HEK293 (cell line): ENCODE measurements around the gene PDE11A.

Experiments used
- CTCF ChIA-PET: fragments of 350-600 bp; formaldehyde crosslinking; extraction: SDS; loops from one replicate; lab custom pipeline; 2021; ENCODE audit warnings: antibody characterized with exemption; lab: Yijun Ruan, JAX
- POLR2A ChIA-PET: fragments of 300-600 bp; formaldehyde crosslinking; extraction: SDS; loops from one replicate; lab custom pipeline; 2020; ENCODE audit warnings: antibody characterized with exemption, inconsistent platforms; lab: Yijun Ruan, JAX
- H3K27ac ChIP-seq: fragments of 200-500 bp; sonication (Bioruptor generic); 2 replicates; pipeline ENCODE4 v1.5.1; 2014; ENCODE audit warnings: low read depth, low read length, control low read depth, inconsistent platforms; ENCODE audit errors: extremely low read depth
- H3K36me3 ChIP-seq, 2 experiments: fragments of 200-500 bp in 1 of 2; sonication (Bioruptor generic) in 1 of 2; 1 replicate in 1 of 2; 2 replicates in 1 of 2; pipeline ENCODE4 v1.5.1; 2014 to 2017; ENCODE audit warnings: inconsistent platforms in 2 of 2, low read length in 2 of 2; ENCODE audit not compliant: control insufficient read depth in 2 of 2, insufficient read depth in 1 of 2
- H3K4me1 ChIP-seq: fragments of 200-500 bp; sonication (Bioruptor generic); 2 replicates; pipeline ENCODE4 v1.5.1; 2014; ENCODE audit warnings: mild to moderate bottlenecking, low read length, inconsistent platforms; ENCODE audit not compliant: control insufficient read depth, insufficient read depth
- H3K4me3 ChIP-seq: 2 replicates; pipeline ENCODE4 v1.5.1; 2011; ENCODE audit warnings: low read depth, mild to moderate bottlenecking, control low read depth, low read length, moderate library complexity
- H3K9me3 ChIP-seq: fragments of 200-500 bp; sonication (Bioruptor generic); 2 replicates; pipeline ENCODE4 v1.5.1; 2014; ENCODE audit warnings: low read depth, low read length, inconsistent platforms; ENCODE audit not compliant: control insufficient read depth, insufficient read depth
- BCL11A ChIP-seq: fragments of 450-650 bp; formaldehyde crosslinking; IDR thresholded peaks from 2 replicates; pipeline ENCODE4 v1.5.1; 2016; ENCODE audit warnings: low read depth, missing biosample characterization, missing genetic modification characterization
- GLI4 ChIP-seq: fragments of 450-650 bp; formaldehyde crosslinking; IDR thresholded peaks from 2 replicates; pipeline ENCODE4 v1.5.1; 2016; ENCODE audit warnings: missing biosample characterization, missing genetic modification characterization
- GLIS1 ChIP-seq: fragments of 450-650 bp; formaldehyde crosslinking; IDR thresholded peaks from 2 replicates; pipeline ENCODE4 v1.5.1; 2016; ENCODE audit warnings: missing biosample characterization, missing genetic modification characterization
- KLF10 ChIP-seq: fragments of 450-650 bp; IDR thresholded peaks from 2 replicates; pipeline ENCODE4 v1.5.1; 2018; ENCODE audit warnings: missing biosample characterization, mild to moderate bottlenecking, missing genetic modification characterization
- PBX3 ChIP-seq: sonication (generic); formaldehyde crosslinking; IDR thresholded peaks from 2 replicates; pipeline ENCODE4 v1.8.1; 2022; ENCODE audit warnings: mild to moderate bottlenecking, moderate library complexity, missing genetic modification reagents
- PRDM2 ChIP-seq: fragments of 450-650 bp; formaldehyde crosslinking; IDR thresholded peaks from 2 replicates; pipeline ENCODE4 v1.5.1; 2016; ENCODE audit warnings: missing biosample characterization, missing genetic modification characterization, borderline replicate concordance
- YY2 ChIP-seq: fragments of 450-650 bp; formaldehyde crosslinking; IDR thresholded peaks from 2 replicates; pipeline ENCODE4 v1.5.1; 2016; ENCODE audit warnings: missing biosample characterization, missing genetic modification characterization
- ZBTB17 ChIP-seq: fragments of 450-650 bp; formaldehyde crosslinking; IDR thresholded peaks from 2 replicates; pipeline ENCODE4 v1.5.1; 2016; ENCODE audit warnings: missing biosample characterization, missing genetic modification characterization
- ZBTB44 ChIP-seq: fragments of 450-650 bp; IDR thresholded peaks from 2 replicates; pipeline ENCODE4 v1.5.1; 2018; ENCODE audit warnings: missing biosample characterization, mild to moderate bottlenecking, missing genetic modification characterization
- ZFP3 ChIP-seq: fragments of 450-650 bp; formaldehyde crosslinking; IDR thresholded peaks from 2 replicates; pipeline ENCODE4 v1.5.1; 2016; ENCODE audit warnings: low read depth, missing biosample characterization, missing genetic modification characterization
- ZNF211 ChIP-seq: fragments of 450-650 bp; formaldehyde crosslinking; IDR thresholded peaks from 2 replicates; pipeline ENCODE4 v1.5.1; 2016; ENCODE audit warnings: low read depth, missing biosample characterization, missing genetic modification characterization
- ZNF24 ChIP-seq: fragments of 450-650 bp; formaldehyde crosslinking; IDR thresholded peaks from 2 replicates; pipeline ENCODE4 v1.5.1; 2016; ENCODE audit warnings: missing biosample characterization, missing genetic modification characterization
- ZNF274 ChIP-seq, 2 experiments: fragments of 200-500 bp in 1 of 2; fragments of 450-650 bp in 1 of 2; sonication (Bioruptor generic) in 1 of 2; formaldehyde crosslinking in 1 of 2; IDR thresholded peaks; 2 replicates each; pipeline versions ENCODE4 v1.5.1 to v1.6.1; 2014 to 2016; ENCODE audit warnings: borderline replicate concordance in 1 of 2, inconsistent platforms in 1 of 2, low read length in 1 of 2, missing biosample characterization in 1 of 2, missing genetic modification characterization in 1 of 2
- ZNF391 ChIP-seq: fragments of 450-650 bp; formaldehyde crosslinking; IDR thresholded peaks from 2 replicates; pipeline ENCODE4 v1.5.1; 2016; ENCODE audit warnings: low read depth, missing biosample characterization, missing genetic modification characterization, borderline replicate concordance
- ZNF561 ChIP-seq: fragments of 450-650 bp; IDR thresholded peaks from 2 replicates; pipeline ENCODE4 v1.5.1; 2018; ENCODE audit warnings: missing biosample characterization, missing genetic modification characterization, borderline replicate concordance
- ZNF621 ChIP-seq: fragments of 450-650 bp; formaldehyde crosslinking; IDR thresholded peaks from 2 replicates; pipeline ENCODE4 v1.5.1; 2017; ENCODE audit warnings: missing biosample characterization, missing genetic modification characterization
- ZNF623 ChIP-seq: fragments of 450-650 bp; formaldehyde crosslinking; IDR thresholded peaks from 2 replicates; pipeline ENCODE4 v1.5.1; 2016; ENCODE audit warnings: missing biosample characterization, missing genetic modification characterization
- ZSCAN30 ChIP-seq: fragments of 450-650 bp; IDR thresholded peaks from 2 replicates; pipeline ENCODE4 v1.5.1; 2018; ENCODE audit warnings: missing biosample characterization, mild to moderate bottlenecking, missing genetic modification characterization, moderate library complexity
- ZXDB ChIP-seq: fragments of 450-650 bp; formaldehyde crosslinking; IDR thresholded peaks from 2 replicates; pipeline ENCODE4 v1.5.1; 2016; ENCODE audit warnings: missing biosample characterization, missing genetic modification characterization
- TF ChIP-seq, protein P1 (sequence below): fragments of 450-650 bp; formaldehyde crosslinking; IDR thresholded peaks from 2 replicates; pipeline ENCODE4 v1.5.1; 2016; ENCODE audit warnings: missing biosample characterization, missing genetic modification characterization
- TF ChIP-seq, protein P2 (sequence below): fragments of 450-650 bp; formaldehyde crosslinking; IDR thresholded peaks from 2 replicates; pipeline ENCODE4 v1.5.1; 2016; ENCODE audit warnings: missing biosample characterization, missing genetic modification characterization, borderline replicate concordance

Gene PDE11A

GRCh38 chr2:178115271-178115670, 42.7 kb upstream of the PDE11A start:
- ChIA-PET POLR2A (interaction anchor here (1.1 kb wide), 1 partner anchor 336 kb away, joined by 3 read pairs; the partner anchor contains the start of genes PJVK and PRKRA), CTCF (interaction anchor here (5.0 to 5.3 kb wide), 2 partner anchors 17 to 299 kb away, joined by 28 to 37 read pairs; no protein-coding TSS in a partner anchor)
- no peak overlapping the region for H3K27ac ChIP-seq
- TF ChIP-seq ZBTB17 (tag by site-specific recombination) (no peak), ZXDB (no peak), ZNF24 (tag by site-specific recombination) (no peak), GLIS1 (no peak), PBX3 (no peak), ZSCAN30 (no peak), PRDM2 (tag by site-specific recombination) (no peak), ZNF621 (tag by site-specific recombination) (no peak), KLF10 (tag by site-specific recombination) (no peak), BCL11A (tag by site-specific recombination) (no peak)
- TF ChIP-seq, protein P1, sequence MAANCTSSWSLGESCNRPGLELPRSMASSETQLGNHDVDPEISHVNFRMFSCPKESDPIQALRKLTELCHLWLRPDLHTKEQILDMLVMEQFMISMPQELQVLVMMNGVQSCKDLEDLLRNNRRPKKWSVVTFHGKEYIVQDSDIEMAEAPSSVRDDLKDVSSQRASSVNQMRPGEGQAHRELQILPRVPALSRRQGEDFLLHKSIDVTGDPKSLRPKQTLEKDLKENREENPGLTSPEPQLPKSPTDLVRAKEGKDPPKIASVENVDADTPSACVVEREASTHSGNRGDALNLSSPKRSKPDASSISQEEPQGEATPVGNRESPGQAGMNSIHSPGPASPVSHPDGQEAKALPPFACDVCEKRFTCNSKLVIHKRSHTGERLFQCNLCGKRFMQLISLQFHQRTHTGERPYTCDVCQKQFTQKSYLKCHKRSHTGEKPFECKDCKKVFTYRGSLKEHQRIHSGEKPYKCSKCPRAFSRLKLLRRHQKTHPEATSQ, result no peak
- peaks cover 0 to 25% of the 10 kb centered on the region in 2 experiments; a peak in 1 of 3 replicates for H3K36me3 ChIP-seq
- H3K9me3 ChIP-seq, result no peaks in the 10 kb centered on the region
- no peak overlapping the region for H3K4me3 ChIP-seq
- H3K4me1 ChIP-seq, result no peaks in the 10 kb centered on the region

GRCh38 chr2:178114462-178114861, 41.9 kb upstream of the PDE11A start:
- Histone ChIP-seq H3K4me3 (no peak overlapping the region), H3K36me3 (peaks cover 0 to 19% of the 10 kb centered on the region in 2 experiments; a peak in 1 of 3 replicates), H3K27ac (no peak overlapping the region), H3K4me1 (no peaks in the 10 kb centered on the region), H3K9me3 (no peaks in the 10 kb centered on the region)
- ChIA-PET CTCF (interaction anchor here (0.6 to 5.3 kb wide), 4 partner anchors 14 to 322 kb away, joined by 3 to 37 read pairs (median 16); no protein-coding TSS in a partner anchor), POLR2A (interaction anchor here (1.1 kb wide), 1 partner anchor 337 kb away, joined by 3 read pairs; the partner anchor contains the start of genes PJVK and PRKRA)
- TF ChIP-seq ZFP3 (tag by site-specific recombination) (no peak), GLI4 (no peak), ZNF623 (tag by site-specific recombination) (no peak), ZNF211 (tag by site-specific recombination) (no peak), ZNF561 (tag by site-specific recombination) (no peak), ZNF274 (IDR thresholded peaks at IDR 0.05; ENCODE audit: low read length) (no peak), ZNF274 (tag by site-specific recombination; IDR thresholded peaks at IDR 0.05; ENCODE audit: borderline replicate concordance) (no peak), YY2 (tag by site-specific recombination) (no peak), ZNF391 (no peak), ZBTB44 (tag by site-specific recombination) (no peak)
- TF ChIP-seq, protein P2, sequence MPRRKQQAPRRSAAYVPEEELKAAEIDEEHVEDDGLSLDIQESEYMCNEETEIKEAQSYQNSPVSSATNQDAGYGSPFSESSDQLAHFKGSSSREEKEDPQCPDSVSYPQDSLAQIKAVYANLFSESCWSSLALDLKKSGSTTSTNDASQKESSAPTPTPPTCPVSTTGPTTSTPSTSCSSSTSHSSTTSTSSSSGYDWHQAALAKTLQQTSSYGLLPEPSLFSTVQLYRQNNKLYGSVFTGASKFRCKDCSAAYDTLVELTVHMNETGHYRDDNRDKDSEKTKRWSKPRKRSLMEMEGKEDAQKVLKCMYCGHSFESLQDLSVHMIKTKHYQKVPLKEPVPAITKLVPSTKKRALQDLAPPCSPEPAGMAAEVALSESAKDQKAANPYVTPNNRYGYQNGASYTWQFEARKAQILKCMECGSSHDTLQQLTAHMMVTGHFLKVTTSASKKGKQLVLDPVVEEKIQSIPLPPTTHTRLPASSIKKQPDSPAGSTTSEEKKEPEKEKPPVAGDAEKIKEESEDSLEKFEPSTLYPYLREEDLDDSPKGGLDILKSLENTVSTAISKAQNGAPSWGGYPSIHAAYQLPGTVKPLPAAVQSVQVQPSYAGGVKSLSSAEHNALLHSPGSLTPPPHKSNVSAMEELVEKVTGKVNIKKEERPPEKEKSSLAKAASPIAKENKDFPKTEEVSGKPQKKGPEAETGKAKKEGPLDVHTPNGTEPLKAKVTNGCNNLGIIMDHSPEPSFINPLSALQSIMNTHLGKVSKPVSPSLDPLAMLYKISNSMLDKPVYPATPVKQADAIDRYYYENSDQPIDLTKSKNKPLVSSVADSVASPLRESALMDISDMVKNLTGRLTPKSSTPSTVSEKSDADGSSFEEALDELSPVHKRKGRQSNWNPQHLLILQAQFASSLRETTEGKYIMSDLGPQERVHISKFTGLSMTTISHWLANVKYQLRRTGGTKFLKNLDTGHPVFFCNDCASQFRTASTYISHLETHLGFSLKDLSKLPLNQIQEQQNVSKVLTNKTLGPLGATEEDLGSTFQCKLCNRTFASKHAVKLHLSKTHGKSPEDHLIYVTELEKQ (tag by site-specific recombination), result no peak
